A673 (cell line): ENCODE measurements around the gene KRTAP5-2. TPM values are rescaled to one million over a fixed set of nuclear protein-coding genes. Genes with fewer than 3 reads are reported as not detected.

Source experiments
- BruUV-seq: library from RNA; stranded (reverse); fragments of 400-500 nt; replicated peaks from 2 replicates; lab custom pipeline; 2021; lab: Mats Ljungman, UMichigan
- CTCF ChIA-PET: fragments of 300-600 bp; sonication (Branson Sonifier 250); formaldehyde crosslinking; loops from one replicate; lab custom pipeline; 2022; ENCODE audit warnings: antibody characterized with exemption; lab: Charles Lee
- POLR2A ChIA-PET: fragments of 300-600 bp; sonication (Branson Sonifier 250); formaldehyde crosslinking; loops from one replicate; lab custom pipeline; 2022; ENCODE audit warnings: antibody characterized with exemption; ENCODE audit not compliant: low non-redundant PET; lab: Charles Lee
- DNase-seq: peaks from one replicate; pipeline ENCODE4 v3.0.0-alpha.2; 2015; ENCODE audit warnings: low spot score
- H3K27ac ChIP-seq: fragments of 200-600 bp; sonication (generic); 2 replicates; pipeline ENCODE4 v1.5.1; 2016; ENCODE audit warnings: mixed run types, low read depth, mild to moderate bottlenecking, mixed read lengths, antibody characterized with exemption, low read length; ENCODE audit not compliant: poor library complexity, severe bottlenecking
- H3K27me3 ChIP-seq: fragments of 200-600 bp; sonication (generic); replicated peaks from 2 replicates; pipeline ENCODE4 v1.6.1; 2017; ENCODE audit warnings: mixed run types, low read depth, mild to moderate bottlenecking, mixed read lengths, antibody characterized with exemption, low read length; ENCODE audit not compliant: insufficient read depth, poor library complexity
- H3K36me3 ChIP-seq: fragments of 200-600 bp; sonication (generic); 2 replicates; pipeline ENCODE4 v1.6.1; 2016; ENCODE audit warnings: mixed run types, mild to moderate bottlenecking, mixed read lengths, antibody characterized with exemption, low read length; ENCODE audit not compliant: insufficient read depth, poor library complexity, severe bottlenecking
- H3K4me1 ChIP-seq: fragments of 200-600 bp; sonication (generic); 2 replicates; pipeline ENCODE4 v1.6.1; 2017; ENCODE audit warnings: mixed run types, mild to moderate bottlenecking, mixed read lengths, antibody characterized with exemption, low read length; ENCODE audit not compliant: insufficient read depth, poor library complexity, severe bottlenecking
- H3K4me3 ChIP-seq: fragments of 200-600 bp; sonication (generic); 2 replicates; pipeline ENCODE4 v1.5.1; 2016; ENCODE audit warnings: low read depth, mixed run types, mild to moderate bottlenecking, mixed read lengths, low read length; ENCODE audit not compliant: poor library complexity, severe bottlenecking
- H3K9me3 ChIP-seq: fragments of 200-600 bp; sonication (generic); 2 replicates; pipeline ENCODE4 v1.6.1; 2016; ENCODE audit warnings: mixed run types, low read depth, mild to moderate bottlenecking, mixed read lengths, antibody characterized with exemption, low read length; ENCODE audit not compliant: poor library complexity, severe bottlenecking
- EZH2 ChIP-seq: fragments of 200-600 bp; sonication (generic); IDR thresholded peaks from 2 replicates; pipeline ENCODE4 v1.6.1; 2017; ENCODE audit warnings: borderline replicate concordance, low read depth, mild to moderate bottlenecking, mixed read lengths, antibody characterized with exemption, low read length; ENCODE audit not compliant: poor library complexity, severe bottlenecking
- intact Hi-C: fragments of 100-400 bp; cut with micrococcal nuclease; formaldehyde crosslinking; loops from one replicate; pipeline ENCODE4 v1.10.0; 2022; ENCODE audit not compliant: unreplicated experiment
- total RNA-seq: library from RNA; stranded (reverse); gene quantifications from 2 replicates; pipeline ENCODE4 v1.2.3, GENCODE V29; 2021
- TF ChIP-seq, protein P1 (sequence below): fragments of 300-800, 200-600 bp; sonication (generic); conservative IDR thresholded peaks from 2 replicates; pipeline ENCODE4 v1.5.1; 2017; ENCODE audit warnings: low read depth, mild to moderate bottlenecking, antibody characterized with exemption, low read length, moderate library complexity, mixed read lengths

KRTAP5-2 gene
- total RNA-seq, 1 experiment from 2014 or later: not detected

DNA sequence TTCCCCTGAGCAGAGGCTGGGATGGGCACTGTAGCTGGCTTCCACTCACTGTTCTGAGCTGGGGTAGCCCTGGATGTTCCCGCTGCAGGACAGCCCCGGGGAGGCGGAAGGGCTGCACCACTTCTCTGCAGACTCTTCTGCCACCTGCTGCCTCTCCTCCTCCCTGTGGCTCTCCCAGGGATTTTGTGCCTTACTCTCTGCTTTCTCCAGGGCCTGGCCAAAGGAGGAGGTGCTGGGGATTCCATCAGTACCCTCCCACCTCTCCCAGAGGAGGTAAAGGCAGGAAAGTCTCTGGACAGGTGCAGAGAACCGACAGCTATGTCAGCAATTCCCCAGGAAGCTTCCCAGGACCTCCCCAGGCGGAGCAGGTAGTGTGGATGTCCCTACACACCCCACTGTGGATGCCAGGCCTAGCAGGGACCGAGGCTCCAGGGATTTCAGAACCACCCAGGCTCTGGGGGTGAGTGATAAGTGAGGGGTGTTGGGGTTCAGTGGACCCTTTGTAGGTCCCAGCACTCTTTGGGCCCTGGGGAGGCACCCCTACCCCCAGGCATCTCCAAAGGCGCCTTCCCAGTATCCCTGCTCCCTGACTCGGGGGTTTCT lies 37.3 kb downstream of the KRTAP5-2 start:
- ChIA-PET CTCF (no interaction called here), POLR2A (no interaction called here)
- Histone ChIP-seq H3K9me3 (no peaks in the 10 kb centered on the region), H3K27me3 (no peaks in the 10 kb centered on the region), H3K36me3 (no peaks in the 10 kb centered on the region), H3K4me3 (no peak overlapping the region), H3K4me1 (no peaks in the 10 kb centered on the region), H3K27ac (no peak overlapping the region)
- no TSS peak for BruUV-seq
- DNase-seq: no peak
- intact Hi-C loops: no loop called here
- TF ChIP-seq EZH2: no peak
- TF ChIP-seq, protein P1, sequence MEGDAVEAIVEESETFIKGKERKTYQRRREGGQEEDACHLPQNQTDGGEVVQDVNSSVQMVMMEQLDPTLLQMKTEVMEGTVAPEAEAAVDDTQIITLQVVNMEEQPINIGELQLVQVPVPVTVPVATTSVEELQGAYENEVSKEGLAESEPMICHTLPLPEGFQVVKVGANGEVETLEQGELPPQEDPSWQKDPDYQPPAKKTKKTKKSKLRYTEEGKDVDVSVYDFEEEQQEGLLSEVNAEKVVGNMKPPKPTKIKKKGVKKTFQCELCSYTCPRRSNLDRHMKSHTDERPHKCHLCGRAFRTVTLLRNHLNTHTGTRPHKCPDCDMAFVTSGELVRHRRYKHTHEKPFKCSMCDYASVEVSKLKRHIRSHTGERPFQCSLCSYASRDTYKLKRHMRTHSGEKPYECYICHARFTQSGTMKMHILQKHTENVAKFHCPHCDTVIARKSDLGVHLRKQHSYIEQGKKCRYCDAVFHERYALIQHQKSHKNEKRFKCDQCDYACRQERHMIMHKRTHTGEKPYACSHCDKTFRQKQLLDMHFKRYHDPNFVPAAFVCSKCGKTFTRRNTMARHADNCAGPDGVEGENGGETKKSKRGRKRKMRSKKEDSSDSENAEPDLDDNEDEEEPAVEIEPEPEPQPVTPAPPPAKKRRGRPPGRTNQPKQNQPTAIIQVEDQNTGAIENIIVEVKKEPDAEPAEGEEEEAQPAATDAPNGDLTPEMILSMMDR: no peak

DNA sequence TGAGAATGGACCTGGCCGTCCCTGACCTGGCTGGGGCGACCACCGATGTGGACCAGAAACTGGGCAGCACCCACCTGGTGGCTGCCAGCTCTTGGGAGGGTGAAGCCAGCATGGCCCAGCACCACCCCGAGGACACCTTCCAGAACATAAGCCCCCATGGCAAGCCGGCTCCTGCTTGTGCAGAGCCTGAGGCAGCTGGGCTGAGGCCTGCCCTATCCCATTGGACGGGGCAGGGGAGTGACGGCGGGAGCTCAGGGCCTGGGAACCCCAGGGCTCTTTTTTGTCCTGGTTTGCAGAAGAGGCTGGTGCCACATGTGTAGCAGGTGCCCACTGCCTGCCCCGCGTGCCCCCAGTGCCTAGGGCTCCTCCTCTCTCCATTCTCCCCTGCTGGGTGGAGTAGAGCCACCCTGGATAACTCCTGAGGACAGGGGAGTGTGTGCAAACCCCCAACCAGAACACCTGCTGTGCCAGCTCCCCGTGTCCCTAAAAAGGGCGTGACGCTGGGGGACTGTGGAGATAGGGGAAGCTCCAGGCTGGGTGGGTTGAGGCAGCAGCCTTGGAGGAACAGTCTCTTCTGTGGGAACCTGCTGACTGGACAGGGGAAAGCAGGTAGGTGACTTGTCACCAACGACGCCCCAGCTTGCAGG lies 38.0 kb downstream of the KRTAP5-2 start:
- POLR2A ChIA-PET: no interaction called here
- CTCF ChIA-PET: no interaction called here
- H3K4me1 ChIP-seq: no peaks in the 10 kb centered on the region

DNA sequence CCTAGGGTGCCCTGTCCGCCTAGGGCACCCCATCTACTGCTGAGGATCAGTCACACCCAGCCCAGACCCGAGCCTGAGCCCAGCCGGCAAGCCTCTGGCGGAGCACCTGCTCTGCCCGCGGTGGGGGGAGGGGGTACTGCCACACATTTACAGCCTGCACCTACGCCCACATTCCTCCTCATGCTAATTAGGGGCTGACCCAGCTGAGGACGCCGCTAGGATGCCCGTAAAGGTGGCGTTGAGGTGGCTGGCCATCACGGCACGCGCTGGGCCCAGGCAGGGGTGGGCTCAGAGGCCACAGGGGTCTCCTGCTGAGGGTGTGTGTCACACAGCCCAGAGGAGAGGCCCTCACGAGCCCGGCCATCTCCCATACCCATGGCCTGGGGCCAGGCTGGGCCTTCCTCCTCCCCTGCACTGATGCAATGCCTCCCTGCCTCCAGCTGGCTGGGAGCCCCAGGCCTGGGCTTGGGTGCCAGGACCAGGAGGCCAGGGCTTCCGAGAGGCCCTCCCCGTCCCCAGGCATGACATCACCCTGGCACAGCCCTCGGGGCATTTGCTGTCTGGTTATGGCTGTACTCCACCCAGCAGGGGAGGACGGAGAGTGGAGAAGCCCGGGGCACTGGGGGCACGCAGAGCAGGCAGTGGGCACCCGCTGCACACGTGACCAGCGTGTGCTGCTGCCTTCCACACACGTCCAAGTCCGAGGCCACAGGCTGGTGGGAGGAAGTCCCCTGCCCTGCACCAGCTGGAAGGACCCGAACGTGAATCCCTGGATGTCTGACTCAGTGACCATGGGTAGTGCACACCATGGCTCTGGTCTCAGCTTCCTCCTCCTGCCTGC lies 38.8 kb downstream of the KRTAP5-2 start:
- no peaks in the 10 kb centered on the region for H3K9me3 ChIP-seq
- intact Hi-C loops: no loop called here
- DNase-seq: no peak
- H3K27ac ChIP-seq: no peak overlapping the region
- BruUV-seq: no TSS peak
- no peaks in the 10 kb centered on the region for H3K27me3 ChIP-seq
- CTCF ChIA-PET: interaction anchor here (1.2 kb wide), 1 partner anchor 13 kb away, joined by 4 read pairs; no protein-coding TSS in a partner anchor
- no peak overlapping the region for H3K4me3 ChIP-seq
- TF ChIP-seq, protein P1: no peak
- TF ChIP-seq EZH2: no peak
- H3K4me1 ChIP-seq: no peaks in the 10 kb centered on the region
- H3K36me3 ChIP-seq: no peaks in the 10 kb centered on the region
- POLR2A ChIA-PET: no interaction called here

More for the DNA sequence above, 38.0 kb downstream of the KRTAP5-2 start:
- no peak for DNase-seq
- Histone ChIP-seq H3K9me3 (no peaks in the 10 kb centered on the region), H3K36me3 (no peaks in the 10 kb centered on the region), H3K27me3 (no peaks in the 10 kb centered on the region), H3K4me3 (no peak overlapping the region), H3K27ac (no peak overlapping the region)
- intact Hi-C loops: no loop called here
- BruUV-seq: no TSS peak
- TF ChIP-seq, protein P1: no peak
- no peak for TF ChIP-seq EZH2
